Fibroblast of pulmonary artery (primary cell): ENCODE results near the gene GALNT9.
A peak's percentile ranks its signal among the peaks of the same experiment; 100 is the strongest.

Experiments
- DNase-seq: peaks from one replicate; pipeline ENCODE4 v3.0.0-alpha.2; 2010; ENCODE audit warnings: low read depth
- H3K4me3 ChIP-seq: replicated peaks from 2 replicates; pipeline ENCODE4 v1.5.1; 2011; ENCODE audit warnings: low read depth, mild to moderate bottlenecking, control low read depth, low read length, moderate library complexity
- CTCF ChIP-seq: IDR thresholded peaks from 2 replicates; pipeline ENCODE4 v1.5.1; 2011; ENCODE audit warnings: mild to moderate bottlenecking, control low read depth, low read length, inconsistent platforms; ENCODE audit errors: missing control alignments

The GALNT9 gene

GRCh38 chr12:132164426-132164825, 165.0 kb downstream of the GALNT9 start:
- TF ChIP-seq CTCF: no peak
- no peak for DNase-seq
- H3K4me3 ChIP-seq: no peak overlapping the region

GRCh38 chr12:132163911-132164288, 165.5 kb downstream of the GALNT9 start:
- no peak overlapping the region for H3K4me3 ChIP-seq
- TF ChIP-seq CTCF: peak; percentile 27
- no peak for DNase-seq

GRCh38 chr12:132163041-132163910, 166.1 kb downstream of the GALNT9 start:
- no peak for DNase-seq
- no peak overlapping the region for H3K4me3 ChIP-seq
- TF ChIP-seq CTCF: no peak

GRCh38 chr12:132162508-132163031, 166.8 kb downstream of the GALNT9 start:
- peak; percentile 82 for DNase-seq
- no peak for TF ChIP-seq CTCF

GRCh38 chr12:132161796-132162507, 167.4 kb downstream of the GALNT9 start:
- no peak for TF ChIP-seq CTCF
- no peak for DNase-seq
- H3K4me3 ChIP-seq: no peak overlapping the region

More at GRCh38 chr12:132162508-132163031, 166.8 kb downstream of the GALNT9 start:
- H3K4me3 ChIP-seq: no peak overlapping the region

- no peak for TF ChIP-seq CTCF
- DNase-seq: peak; percentile 72
- H3K4me3 ChIP-seq: no peak overlapping the region
Observed at GRCh38 chr12:132161036-132161781, 168.2 kb downstream of the GALNT9 start.
